ENCODE measurements around the gene BEND5. TPM values are rescaled to one million over a fixed set of nuclear protein-coding genes. Genes with fewer than 3 reads are reported as not detected.

BEND5 gene
- total RNA-seq, 2 experiments from 2014 or later, result 25.9 to 34.7 TPM

- intact Hi-C loops (cut with DNase I, micrococcal nuclease), result no loop called here
- CTCF ChIA-PET, result no interaction called here
- POLR2A ChIA-PET, result no interaction called here
- H3K27me3 Mint-ChIP-seq, result no peaks in the 10 kb centered on the region
- ATAC-seq (no peak), DNase-seq (no peak)
- H3K4me3 Mint-ChIP-seq, result no peak overlapping the region
- H3K4me1 Mint-ChIP-seq, result no peaks in the 10 kb centered on the region
- H3K9me3 Mint-ChIP-seq (ENCODE audit: low read depth), result no peaks in the 10 kb centered on the region
- no peak overlapping the region for H3K27ac Mint-ChIP-seq
- no peaks in the 10 kb centered on the region for H3K36me3 Mint-ChIP-seq (ENCODE audit: low read depth)
Measured at GRCh38 chr1:48717082-48717481, 59.6 kb downstream of the BEND5 start.

- H3K9me3 Mint-ChIP-seq (ENCODE audit: low read depth), result no peaks in the 10 kb centered on the region
- H3K4me3 Mint-ChIP-seq, result no peak overlapping the region
- H3K36me3 Mint-ChIP-seq (ENCODE audit: low read depth), result no peaks in the 10 kb centered on the region
- no peaks in the 10 kb centered on the region for H3K27me3 Mint-ChIP-seq
- ChIA-PET CTCF (no interaction called here), POLR2A (no interaction called here)
- ATAC-seq, result no peak
- H3K27ac Mint-ChIP-seq, result no peak overlapping the region
- intact Hi-C loops (cut with DNase I, micrococcal nuclease), result no loop called here
- H3K4me1 Mint-ChIP-seq, result no peaks in the 10 kb centered on the region
- no peak for DNase-seq
Measured at GRCh38 chr1:48715921-48716320, 60.8 kb downstream of the BEND5 start.

GRCh38 chr1:48710915-48711314, 65.8 kb downstream of the BEND5 start:
- ATAC-seq, result no peak
- Mint-ChIP-seq H3K27ac (no peak overlapping the region), H3K27me3 (no peaks in the 10 kb centered on the region), H3K4me1 (no peaks in the 10 kb centered on the region), H3K36me3 (ENCODE audit: low read depth) (no peaks in the 10 kb centered on the region), H3K4me3 (no peak overlapping the region), H3K9me3 (ENCODE audit: low read depth) (no peaks in the 10 kb centered on the region)
- intact Hi-C loops (cut with DNase I, micrococcal nuclease), result no loop called here
- no peak for DNase-seq
- ChIA-PET POLR2A (no interaction called here), CTCF (no interaction called here)

GRCh38 chr1:48710318-48710717, 66.4 kb downstream of the BEND5 start:
- Mint-ChIP-seq H3K4me3 (no peak overlapping the region), H3K27ac (no peak overlapping the region), H3K9me3 (ENCODE audit: low read depth) (no peaks in the 10 kb centered on the region), H3K27me3 (no peaks in the 10 kb centered on the region), H3K36me3 (ENCODE audit: low read depth) (no peaks in the 10 kb centered on the region), H3K4me1 (no peaks in the 10 kb centered on the region)
- no peak for DNase-seq
- intact Hi-C loops (cut with DNase I, micrococcal nuclease), result no loop called here
- POLR2A ChIA-PET, result no interaction called here
- ATAC-seq, result no peak
- CTCF ChIA-PET, result no interaction called here

- CTCF ChIA-PET, result no interaction called here
- intact Hi-C loops (cut with DNase I, micrococcal nuclease), result no loop called here
- no peaks in the 10 kb centered on the region for H3K9me3 Mint-ChIP-seq (ENCODE audit: low read depth)
- no peak overlapping the region for H3K4me3 Mint-ChIP-seq
- no peak overlapping the region for H3K27ac Mint-ChIP-seq
- no peaks in the 10 kb centered on the region for H3K36me3 Mint-ChIP-seq (ENCODE audit: low read depth)
- no peaks in the 10 kb centered on the region for H3K4me1 Mint-ChIP-seq
- ATAC-seq (no peak), DNase-seq (no peak)
- POLR2A ChIA-PET, result no interaction called here
- peaks cover 6% of the 10 kb centered on the region for H3K27me3 Mint-ChIP-seq
Measured at GRCh38 chr1:48704736-48705135, 72.0 kb downstream of the BEND5 start.

GRCh38 chr1:48701445-48701844, 75.2 kb downstream of the BEND5 start:
- ATAC-seq, result no peak
- Mint-ChIP-seq H3K4me3 (no peak overlapping the region), H3K9me3 (ENCODE audit: low read depth) (no peaks in the 10 kb centered on the region), H3K4me1 (no peaks in the 10 kb centered on the region), H3K27ac (no peak overlapping the region), H3K36me3 (ENCODE audit: low read depth) (no peaks in the 10 kb centered on the region), H3K27me3 (peaks cover 13% of the 10 kb centered on the region)
- intact Hi-C loops (cut with DNase I, micrococcal nuclease), result no loop called here
- ChIA-PET CTCF (no interaction called here), POLR2A (no interaction called here)
- no peak for DNase-seq

GRCh38 chr1:48697066-48697707, 79.5 kb downstream of the BEND5 start:
- DNase-seq, result peak; percentile 76
- intact Hi-C loops (cut with DNase I, micrococcal nuclease), result loop anchor here (2.0 to 10.0 kb wide), 3 partner anchors 124 to 145 kb away; no protein-coding TSS in a partner anchor
- no peak for ATAC-seq
- no peak overlapping the region for H3K27ac Mint-ChIP-seq
- H3K4me1 Mint-ChIP-seq, result no peaks in the 10 kb centered on the region
- no peak overlapping the region for H3K4me3 Mint-ChIP-seq
- POLR2A ChIA-PET, result no interaction called here
- H3K36me3 Mint-ChIP-seq (ENCODE audit: low read depth), result no peaks in the 10 kb centered on the region
- H3K27me3 Mint-ChIP-seq, result peaks cover 7% of the 10 kb centered on the region
- CTCF ChIA-PET, result interaction anchor here (0.6 to 2.4 kb wide), 8 partner anchors 17 to 461 kb away, joined by 3 to 11 read pairs (median 4); no protein-coding TSS in a partner anchor
- no peaks in the 10 kb centered on the region for H3K9me3 Mint-ChIP-seq (ENCODE audit: low read depth)

GRCh38 chr1:48695161-48695560, 81.5 kb downstream of the BEND5 start:
- H3K4me1 Mint-ChIP-seq, result no peaks in the 10 kb centered on the region
- CTCF ChIA-PET, result interaction anchor here (0.7 to 2.4 kb wide), 4 partner anchors 12 to 99 kb away, joined by 3 to 11 read pairs (median 5); no protein-coding TSS in a partner anchor
- H3K27me3 Mint-ChIP-seq, result peaks cover 9% of the 10 kb centered on the region
- POLR2A ChIA-PET, result no interaction called here
- intact Hi-C loops (cut with DNase I, micrococcal nuclease), result loop anchor here (5.0 to 10.0 kb wide), 2 partner anchors 140 to 143 kb away; no protein-coding TSS in a partner anchor
- H3K9me3 Mint-ChIP-seq (ENCODE audit: low read depth), result no peaks in the 10 kb centered on the region
- no peak overlapping the region for H3K27ac Mint-ChIP-seq
- no peak overlapping the region for H3K4me3 Mint-ChIP-seq
- no peak for ATAC-seq
- no peak for DNase-seq
- no peaks in the 10 kb centered on the region for H3K36me3 Mint-ChIP-seq (ENCODE audit: low read depth)

GRCh38 chr1:48693674-48694320, 82.9 kb downstream of the BEND5 start:
- Mint-ChIP-seq H3K4me1 (no peaks in the 10 kb centered on the region), H3K4me3 (no peak overlapping the region), H3K9me3 (ENCODE audit: low read depth) (no peaks in the 10 kb centered on the region), H3K27me3 (peaks cover 4% of the 10 kb centered on the region), H3K36me3 (ENCODE audit: low read depth) (no peaks in the 10 kb centered on the region), H3K27ac (no peak overlapping the region)
- POLR2A ChIA-PET, result no interaction called here
- CTCF ChIA-PET, result interaction anchor here (0.6 kb wide), 1 partner anchor 1304 kb away, joined by 3 read pairs; no protein-coding TSS in a partner anchor
- DNase-seq (no peak), ATAC-seq (no peak)
- intact Hi-C loops (cut with DNase I, micrococcal nuclease), result loop anchor here in 1 of 2 experiments (10.0 kb wide), 1 partner anchor 139 kb away; no protein-coding TSS in a partner anchor

GRCh38 chr1:48693180-48693579, 83.5 kb downstream of the BEND5 start:
- ChIA-PET POLR2A (no interaction called here), CTCF (interaction anchor here (1.5 kb wide), 1 partner anchor 16 kb away, joined by 7 read pairs; no protein-coding TSS in a partner anchor)
- Mint-ChIP-seq H3K4me3 (no peak overlapping the region), H3K27ac (no peak overlapping the region), H3K36me3 (ENCODE audit: low read depth) (no peaks in the 10 kb centered on the region), H3K4me1 (no peaks in the 10 kb centered on the region), H3K27me3 (peaks cover 4% of the 10 kb centered on the region), H3K9me3 (ENCODE audit: low read depth) (no peaks in the 10 kb centered on the region)
- intact Hi-C loops (cut with DNase I, micrococcal nuclease), result loop anchor here in 1 of 2 experiments (10.0 kb wide), 1 partner anchor 138 kb away; no protein-coding TSS in a partner anchor
- no peak for ATAC-seq
- no peak for DNase-seq

GRCh38 chr1:48692235-48692634, 84.5 kb downstream of the BEND5 start:
- Mint-ChIP-seq H3K27ac (no peak overlapping the region), H3K4me1 (no peaks in the 10 kb centered on the region), H3K4me3 (no peak overlapping the region), H3K27me3 (peaks cover 2% of the 10 kb centered on the region), H3K9me3 (ENCODE audit: low read depth) (no peaks in the 10 kb centered on the region), H3K36me3 (ENCODE audit: low read depth) (no peaks in the 10 kb centered on the region)
- POLR2A ChIA-PET, result no interaction called here
- DNase-seq (no peak), ATAC-seq (no peak)
- CTCF ChIA-PET, result interaction anchor here (1.5 kb wide), 1 partner anchor 15 kb away, joined by 7 read pairs; no protein-coding TSS in a partner anchor
- intact Hi-C loops (cut with DNase I, micrococcal nuclease), result loop anchor here in 1 of 2 experiments (10.0 kb wide), 1 partner anchor 137 kb away; no protein-coding TSS in a partner anchor

GRCh38 chr1:48691429-48692001, 85.2 kb downstream of the BEND5 start:
- Mint-ChIP-seq H3K36me3 (ENCODE audit: low read depth) (no peaks in the 10 kb centered on the region), H3K9me3 (ENCODE audit: low read depth) (no peaks in the 10 kb centered on the region), H3K4me1 (no peaks in the 10 kb centered on the region), H3K27ac (no peak overlapping the region), H3K27me3 (peaks cover 2% of the 10 kb centered on the region), H3K4me3 (no peak overlapping the region)
- DNase-seq (no peak), ATAC-seq (peak; percentile 68)
- intact Hi-C loops (cut with DNase I, micrococcal nuclease), result loop anchor here in 1 of 2 experiments (10.0 kb wide), 1 partner anchor 137 kb away; no protein-coding TSS in a partner anchor
- ChIA-PET CTCF (no interaction called here), POLR2A (no interaction called here)

Measured in activated CD4-positive, alpha-beta T cell treated with anti-CD3 and anti-CD28 coated beads for 36 hours (primary cell).